NT2/D1 (cell line): ENCODE data around the gene SETD1B.

Source experiments
- SUZ12 ChIP-seq: IDR thresholded peaks from 2 replicates; pipeline ENCODE4 v1.6.1; 2011; ENCODE audit not compliant: insufficient read length, insufficient read depth; ENCODE audit errors: extremely low read depth
- ZNF274 ChIP-seq: IDR thresholded peaks from 2 replicates; pipeline ENCODE4 v1.6.1; 2011; ENCODE audit warnings: mild to moderate bottlenecking, low read depth, low read length

DNA sequence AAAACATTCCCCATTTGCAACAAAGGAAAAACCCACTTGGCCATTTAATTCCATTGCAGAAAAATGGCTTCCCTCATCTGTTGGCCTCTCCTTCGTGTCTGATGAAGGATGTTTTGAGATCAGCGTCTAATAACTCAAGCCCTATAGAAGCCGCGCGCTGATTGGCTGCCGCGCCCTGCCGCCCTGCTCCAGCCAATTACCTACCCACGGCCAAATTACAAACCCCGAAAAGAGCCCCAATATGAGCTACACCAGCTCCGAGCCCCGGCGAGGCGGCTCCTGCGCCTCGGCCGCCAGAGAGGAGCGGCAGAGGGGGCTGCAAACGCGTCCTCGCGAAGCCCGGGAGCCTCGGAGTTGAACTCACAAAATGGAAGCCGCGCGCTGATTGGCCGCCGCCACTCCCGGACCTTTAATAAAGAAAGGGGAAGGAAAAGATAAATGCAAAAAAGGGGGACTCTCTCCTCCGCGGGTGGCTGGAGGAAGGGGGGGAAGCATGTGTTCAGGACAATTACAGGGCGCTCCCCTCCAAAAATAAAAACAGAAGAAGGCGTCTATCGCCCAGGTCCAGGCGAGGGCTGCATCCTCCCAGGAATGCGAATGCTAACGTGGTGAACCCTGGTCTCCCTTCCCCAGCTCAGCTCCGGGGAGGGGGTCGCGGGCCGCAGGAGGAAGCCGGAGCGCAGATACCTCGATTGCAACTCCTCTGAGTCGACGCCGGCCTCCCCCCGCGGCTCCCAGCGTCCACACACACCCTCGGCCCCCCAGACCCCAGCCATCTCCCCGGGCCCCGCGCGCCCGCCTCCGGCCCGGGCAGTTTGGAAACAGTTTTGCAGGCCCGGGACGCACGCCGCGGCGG, 738 bp upstream of the SETD1B start:
- no peak for TF ChIP-seq SUZ12
- TF ChIP-seq ZNF274, result no peak
